ENCODE measurements around the gene LPP.

The LPP gene

DNA sequence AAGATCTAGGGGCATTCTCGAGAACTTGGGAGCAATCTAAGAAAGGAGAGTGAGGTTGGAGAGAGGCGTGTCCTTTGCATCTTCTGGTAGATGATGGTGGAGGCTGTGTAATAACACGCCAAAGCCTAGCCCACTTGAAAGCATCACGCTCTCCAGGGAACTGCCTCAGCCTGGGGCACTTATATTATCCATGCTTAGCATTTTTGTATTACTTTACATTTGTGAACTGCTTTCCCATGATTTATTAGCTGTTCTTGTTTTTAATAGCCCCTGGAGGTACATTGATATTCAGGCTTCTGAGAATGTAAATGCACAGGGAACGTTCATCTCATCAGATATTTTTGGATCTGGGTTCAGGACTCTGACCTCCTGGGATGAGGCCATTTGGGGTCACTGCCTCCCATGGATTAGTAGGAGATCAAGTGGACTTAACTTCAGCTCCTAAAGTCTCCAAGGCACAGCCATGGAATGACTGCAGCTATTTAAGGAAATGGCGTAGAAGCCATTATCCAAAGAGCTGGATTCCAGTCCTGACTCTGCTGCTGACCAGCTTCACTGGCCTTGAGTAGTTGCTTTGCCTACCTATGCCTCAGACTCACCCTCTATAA lies 124.9 kb downstream of the LPP start:
- DNase-seq = no peak

DNA sequence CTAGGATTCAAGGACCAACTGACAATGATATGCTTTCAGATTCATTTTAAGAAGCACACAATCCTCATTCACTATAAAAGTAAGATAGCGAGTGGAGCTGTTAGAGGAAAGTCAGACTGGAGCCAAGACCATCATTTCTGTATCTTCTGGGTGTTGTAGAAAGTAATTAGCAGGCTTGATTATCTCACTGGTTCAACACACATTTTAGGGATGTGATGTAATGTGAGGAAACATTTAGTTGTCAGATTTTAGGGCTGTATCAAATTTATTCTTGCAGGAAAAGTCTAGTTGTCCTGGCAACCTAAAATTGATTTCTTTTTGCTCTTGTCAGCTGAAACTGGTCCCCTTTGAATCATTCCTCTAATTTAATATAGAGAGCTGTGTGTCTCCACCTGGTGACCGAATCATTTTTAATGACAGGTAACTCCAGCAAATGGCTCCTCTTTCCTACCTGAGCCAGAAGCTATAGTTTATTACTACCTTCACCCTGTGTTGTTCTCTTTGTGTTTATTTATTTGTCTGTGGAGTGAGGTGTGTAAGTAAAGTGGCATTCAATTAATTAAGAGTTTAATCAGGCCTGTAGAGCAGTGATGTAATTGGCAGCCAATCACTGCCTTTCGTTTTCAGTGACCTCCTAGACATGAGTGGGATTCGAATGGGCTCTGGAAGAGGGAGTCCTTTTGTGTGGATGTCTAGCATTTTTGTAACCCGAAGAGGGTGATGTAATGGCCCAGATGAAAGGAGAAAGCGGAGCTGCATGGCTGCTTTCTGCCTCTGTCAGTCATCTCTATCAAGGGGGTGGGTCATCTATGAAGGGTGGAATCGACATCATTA lies 125.8 kb downstream of the LPP start:
- DNase-seq = peak; percentile 48

DNA sequence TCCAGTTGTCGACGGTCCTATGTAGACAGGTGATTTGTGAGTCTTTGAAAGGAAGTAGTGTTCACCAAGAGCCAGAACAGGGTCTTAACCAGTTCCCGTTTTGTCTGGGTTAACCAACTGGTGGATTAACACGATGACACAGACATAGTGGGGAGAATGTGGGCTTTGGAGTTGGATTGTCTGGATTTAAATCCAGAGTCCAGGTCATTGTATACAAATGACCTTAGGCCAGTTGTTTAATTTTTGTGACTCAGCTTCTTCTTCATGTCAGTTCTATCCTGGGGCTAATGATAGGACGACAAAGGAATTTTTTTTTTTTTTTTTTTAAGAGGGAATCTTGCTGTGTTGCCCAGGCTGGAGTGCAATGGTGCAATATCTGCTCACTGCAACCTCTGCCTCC lies 126.7 kb downstream of the LPP start:
- DNase-seq = no peak

DNA sequence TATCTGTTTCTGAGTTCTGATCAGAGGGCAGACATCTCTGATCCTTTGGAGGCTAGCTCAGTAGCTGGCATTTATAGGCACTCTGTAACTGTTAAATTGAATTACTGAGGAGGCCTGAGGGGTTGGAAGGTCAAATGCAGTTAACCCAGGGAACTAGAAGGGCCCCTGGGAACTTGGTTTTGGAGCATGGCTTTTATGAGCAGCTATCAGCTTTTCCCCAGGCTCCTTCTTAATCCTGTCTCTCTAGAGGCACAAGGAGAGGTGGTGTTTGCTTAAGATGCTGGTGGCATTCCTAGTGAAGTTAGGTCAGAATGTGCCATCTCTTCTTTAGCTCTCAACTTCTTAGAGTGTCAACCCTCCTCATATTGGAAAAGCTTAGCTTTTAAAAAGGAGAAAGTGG lies 128.9 kb downstream of the LPP start:
- no peak for DNase-seq

DNA sequence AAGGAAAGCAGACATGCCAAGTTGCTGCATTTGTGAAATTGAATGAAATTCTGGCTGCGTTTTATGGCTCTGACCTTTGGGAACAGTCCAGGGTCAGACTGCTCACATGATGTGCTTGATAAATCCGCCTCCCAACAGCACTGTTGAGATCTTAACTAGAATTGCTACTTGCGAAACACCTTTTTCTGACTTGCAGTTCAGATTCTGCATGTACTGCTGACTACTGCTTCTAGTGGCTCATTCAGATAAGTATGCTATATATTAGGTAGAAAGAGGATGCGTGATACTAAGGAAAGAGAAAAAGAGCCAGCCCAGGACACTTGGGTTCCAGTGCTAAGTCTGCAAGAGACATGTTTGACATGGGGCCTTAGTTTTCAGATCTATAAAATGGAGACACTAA lies 129.4 kb downstream of the LPP start:
- DNase-seq = no peak

DNA sequence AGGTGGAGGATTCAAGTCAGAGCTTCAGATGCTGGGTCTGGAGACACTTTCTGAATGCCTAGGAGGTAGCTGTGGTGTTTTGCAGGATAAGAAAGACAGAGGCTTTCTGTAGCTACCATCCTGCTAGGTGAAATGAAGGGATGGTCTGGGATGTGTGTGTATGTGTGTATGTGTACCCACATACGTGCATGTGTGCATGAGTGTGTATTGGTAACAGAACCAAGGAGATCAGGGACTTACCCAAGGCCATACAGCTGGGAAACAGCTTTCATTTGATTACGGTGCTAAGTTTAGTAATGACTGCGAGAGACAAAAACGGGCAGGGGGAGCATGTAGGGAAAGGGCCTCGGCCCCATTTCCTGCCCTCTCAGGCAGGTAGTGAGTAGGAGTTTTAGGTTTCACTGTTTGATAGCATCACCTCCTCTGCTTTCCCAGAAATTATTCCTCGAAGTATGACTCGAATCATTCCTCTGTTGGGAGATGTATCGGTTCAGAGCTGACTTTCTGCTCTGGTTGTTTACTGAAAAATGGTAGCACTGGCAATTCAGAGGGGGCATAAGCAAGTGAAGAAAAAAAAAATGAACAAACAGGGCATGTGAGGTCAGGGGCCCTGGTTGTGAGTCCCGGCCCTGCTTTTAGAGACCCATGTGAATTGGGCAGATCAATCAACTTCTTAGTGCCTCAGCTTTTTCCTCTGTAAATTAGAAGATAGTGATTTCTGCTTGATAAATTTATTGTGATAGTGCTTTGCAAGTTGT lies 130.7 kb downstream of the LPP start:
- DNase-seq = peak; percentile 56

DNA sequence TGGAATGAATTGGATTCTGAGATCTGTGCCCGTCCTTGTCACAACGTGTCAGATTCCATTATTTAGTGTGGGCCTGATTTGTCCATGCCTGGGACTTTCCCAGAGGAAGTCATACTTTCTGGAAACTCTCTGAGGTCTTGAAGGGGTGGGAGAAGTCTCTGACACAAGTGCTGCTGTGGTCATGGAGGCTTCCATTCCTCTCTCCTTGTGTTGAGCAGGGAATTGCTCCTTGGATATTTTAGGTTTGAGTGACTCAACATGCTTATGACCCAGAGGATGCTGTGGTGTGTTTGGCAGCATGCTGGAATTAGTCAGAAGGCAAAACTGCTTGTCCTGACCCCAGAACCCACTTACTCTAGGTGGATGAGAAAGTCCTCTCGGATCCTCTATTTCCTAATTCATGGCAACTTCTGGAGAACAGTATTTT lies 132.1 kb downstream of the LPP start:
- peak; percentile 99 for DNase-seq

DNA sequence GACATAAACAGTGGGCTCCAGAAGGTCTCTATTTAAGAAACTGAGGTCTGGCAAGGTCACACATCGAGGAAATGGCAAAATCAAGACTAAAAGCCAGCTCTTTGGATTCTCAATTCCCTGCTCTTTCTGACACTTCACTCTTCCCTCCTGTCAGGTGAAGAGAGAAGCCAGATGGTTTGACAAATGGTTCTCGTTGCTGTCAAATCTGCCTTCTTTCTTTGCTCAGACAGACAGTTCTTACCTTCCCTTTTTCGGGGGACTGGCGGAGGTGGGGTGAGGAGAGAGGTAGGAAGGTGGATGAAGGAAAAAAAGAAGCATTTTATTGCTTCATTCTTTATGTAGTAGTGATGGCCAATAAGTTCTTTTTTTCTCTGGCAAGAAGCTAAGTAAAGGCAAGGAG lies 133.4 kb downstream of the LPP start:
- DNase-seq = no peak

DNA sequence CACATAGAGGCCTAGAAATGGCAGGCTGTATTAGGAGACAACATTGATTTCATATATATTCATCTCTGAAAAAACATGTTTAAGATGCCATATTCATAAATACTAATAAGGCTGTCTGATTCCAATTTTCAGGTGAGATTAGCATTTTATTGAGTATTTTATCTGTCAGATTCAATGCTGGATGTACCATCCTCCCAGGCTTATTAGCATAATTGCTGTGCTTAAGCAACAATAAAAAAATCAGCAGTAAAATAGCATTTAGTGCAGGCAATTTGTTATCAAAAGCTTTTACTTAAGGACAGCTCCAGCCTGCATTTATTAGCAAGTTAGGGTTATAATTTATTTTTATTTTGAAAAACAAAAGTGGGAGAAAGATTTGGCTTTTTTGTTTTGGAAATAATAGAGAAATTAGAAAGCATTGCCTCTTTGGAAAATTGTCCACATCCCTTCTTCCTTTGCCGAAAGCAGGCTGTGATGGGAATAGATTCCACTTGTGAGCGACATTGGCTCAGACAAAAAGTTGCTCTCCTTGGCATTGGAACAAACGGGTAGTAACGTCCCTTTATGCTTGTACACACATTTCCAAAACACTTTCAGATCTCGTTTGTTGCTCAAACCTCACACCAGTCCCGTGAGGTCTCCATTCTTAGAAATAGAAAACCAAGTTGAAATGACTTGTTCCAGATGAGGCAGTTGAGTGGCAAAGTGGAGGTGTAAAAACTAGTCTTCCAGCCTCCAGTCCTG lies 134.0 kb downstream of the LPP start:
- DNase-seq = no peak

DNA sequence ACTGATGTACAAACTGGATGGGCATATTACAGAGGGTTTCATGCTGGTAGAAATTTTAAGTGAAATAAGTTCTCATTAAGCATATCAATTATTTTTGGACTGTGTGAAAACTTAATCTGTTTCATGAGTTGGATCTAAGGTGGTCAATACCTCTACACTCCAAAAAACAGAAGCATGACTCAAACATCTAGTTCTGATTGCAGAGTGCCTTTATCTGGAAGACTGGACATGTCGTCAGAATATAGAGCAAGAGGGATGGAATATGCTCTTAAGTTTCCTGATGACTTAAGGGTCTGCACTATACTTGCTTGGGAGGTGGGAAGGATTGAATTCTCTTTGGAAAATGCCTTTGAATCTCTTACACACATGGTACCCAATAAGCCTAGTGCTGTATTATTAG lies 138.3 kb downstream of the LPP start:
- no peak for DNase-seq

DNA sequence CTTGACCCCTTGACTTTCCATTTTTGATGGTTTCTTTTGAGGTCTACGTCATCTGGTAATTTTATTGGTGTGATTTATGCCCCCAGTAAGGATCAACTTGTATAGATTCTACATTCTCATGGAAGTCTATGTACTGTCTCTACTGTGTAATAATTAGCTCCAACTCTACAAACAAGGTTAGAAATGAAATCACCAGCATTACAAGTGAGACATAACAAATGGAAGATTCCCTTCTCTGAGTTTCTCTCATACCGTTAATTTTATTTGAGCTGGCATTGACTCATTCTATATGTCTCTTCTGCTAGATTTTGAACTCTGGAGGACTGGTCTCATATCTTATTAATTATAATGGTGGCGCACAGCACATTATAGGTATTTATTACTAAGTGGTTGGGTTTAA lies 138.9 kb downstream of the LPP start:
- DNase-seq = no peak

DNA sequence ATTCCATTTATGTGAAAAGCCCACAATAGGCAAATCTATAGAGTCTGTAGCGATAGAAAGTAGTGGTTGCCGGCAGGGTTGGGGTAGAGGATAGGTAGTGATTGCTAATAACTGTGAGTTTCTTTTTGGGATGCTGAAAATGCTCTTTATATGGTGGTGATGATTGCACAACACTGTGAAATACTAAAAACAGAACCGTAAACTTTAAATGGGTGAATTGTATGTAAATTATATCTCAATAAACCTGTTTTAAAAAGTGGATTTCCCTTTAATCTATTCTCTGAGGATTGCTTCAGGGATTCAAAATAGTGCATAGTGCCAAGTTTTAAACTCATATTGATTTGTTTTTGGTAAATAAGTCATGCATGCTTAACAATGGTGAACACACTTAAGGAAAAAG lies 140.2 kb downstream of the LPP start:
- no peak for DNase-seq

DNA sequence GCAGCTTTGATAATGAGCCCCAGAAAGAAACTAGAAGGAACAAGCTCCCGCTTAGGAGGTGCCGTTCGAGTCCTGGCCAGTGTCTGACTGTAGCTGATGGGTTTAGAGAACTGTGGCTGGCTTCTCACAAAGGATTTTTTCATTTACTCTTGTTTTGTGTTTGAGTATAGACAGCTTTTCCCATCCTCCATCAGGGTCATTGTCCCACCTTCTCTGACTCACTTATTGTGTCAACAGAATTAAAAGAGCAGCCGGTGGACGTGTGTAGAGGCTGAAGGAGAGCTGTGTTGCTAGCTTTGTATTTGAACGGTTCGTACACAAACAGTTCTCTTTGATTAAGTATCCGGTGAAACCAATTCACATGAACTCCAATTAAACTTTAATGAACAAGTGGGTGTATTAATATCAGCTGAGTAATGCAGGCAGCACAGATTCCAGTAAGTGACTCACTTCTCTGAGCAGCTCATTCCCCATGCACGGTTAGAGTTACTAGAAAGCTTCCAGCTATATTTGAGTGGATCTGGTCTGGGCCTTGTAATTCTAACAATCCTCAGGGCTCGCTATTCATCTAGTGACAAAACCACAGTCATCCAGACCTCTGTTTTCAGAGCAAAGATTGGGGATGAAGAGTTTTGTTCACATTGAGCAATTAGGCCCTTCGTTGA lies 141.0 kb downstream of the LPP start:
- DNase-seq = peak; percentile 97

DNA sequence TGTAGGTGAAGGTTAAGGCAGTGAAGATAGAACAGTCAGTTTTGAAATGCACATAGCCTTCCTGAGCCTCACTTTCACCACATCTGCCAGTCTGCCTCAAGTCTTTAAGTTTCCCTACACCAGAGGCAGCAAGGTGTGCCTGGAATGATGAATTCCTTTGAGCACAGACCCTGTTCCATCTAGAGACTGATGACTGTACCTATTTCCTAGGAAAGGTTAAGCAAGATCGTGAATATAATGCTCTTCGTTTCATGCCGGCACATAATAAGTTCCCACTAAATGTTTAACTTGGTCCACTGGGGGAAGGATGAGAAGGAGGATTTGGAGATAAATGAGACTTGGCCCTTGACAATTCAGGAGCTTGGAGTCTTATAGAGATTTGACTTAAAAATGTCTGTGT lies 141.9 kb downstream of the LPP start:
- no peak for DNase-seq

DNA sequence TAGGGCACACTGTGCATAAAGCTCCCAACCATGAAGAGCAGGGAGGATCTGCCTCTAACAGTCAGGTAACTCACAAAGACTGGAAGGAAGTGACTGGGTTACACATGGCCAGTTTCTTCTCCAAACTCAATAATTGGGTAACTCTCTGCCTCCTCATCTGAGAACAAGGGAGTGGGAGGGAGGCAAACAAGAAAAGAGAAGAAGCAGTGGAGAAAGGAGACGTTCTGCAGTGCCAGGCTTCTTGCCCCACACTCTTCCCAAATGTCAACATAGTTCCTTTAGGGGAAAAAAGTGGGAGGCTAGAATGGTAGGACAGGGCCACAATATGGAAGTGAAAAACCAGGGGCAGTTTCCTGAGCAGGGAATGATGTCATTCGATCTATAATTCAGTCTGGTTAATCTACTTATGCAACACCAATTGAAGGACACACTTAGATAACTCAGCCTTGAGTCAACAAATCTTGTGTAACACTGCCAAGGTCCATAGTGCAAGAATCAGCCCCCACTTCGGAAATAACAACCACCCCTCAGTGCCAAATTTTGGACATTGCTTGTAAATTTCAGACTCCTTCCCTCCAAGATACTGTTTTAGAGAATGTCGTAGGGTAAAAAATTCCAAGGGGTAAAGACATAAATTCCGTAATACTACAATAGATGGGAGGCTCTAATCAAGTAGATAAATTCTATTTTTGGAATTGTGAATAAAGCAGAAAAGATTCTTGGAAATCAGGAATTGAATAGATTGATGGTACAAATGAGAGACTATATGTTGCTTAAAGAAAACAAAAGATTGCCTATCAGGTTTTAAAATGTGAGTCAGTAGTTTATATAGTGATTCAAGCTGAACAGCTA lies 143.0 kb downstream of the LPP start:
- peak; percentile 86 for DNase-seq

DNA sequence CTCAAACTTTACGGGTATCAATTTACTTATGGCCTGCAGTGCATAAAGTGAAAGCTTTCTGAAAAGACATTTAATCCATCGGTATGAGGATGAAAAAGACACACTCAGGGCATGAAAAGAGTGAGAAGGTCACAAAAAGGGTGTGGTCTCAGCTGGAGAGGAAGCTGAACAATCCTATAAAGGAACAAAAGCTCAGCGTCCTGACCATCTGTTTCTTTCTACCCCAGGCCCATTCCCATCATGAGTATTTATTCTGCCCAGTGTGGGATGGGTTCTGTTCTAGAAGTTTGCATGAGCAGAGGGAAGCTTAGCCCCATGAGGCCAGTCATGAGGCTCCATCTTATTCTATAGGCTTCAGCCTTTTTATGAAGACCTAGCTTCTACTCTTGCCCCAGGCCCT lies 144.6 kb downstream of the LPP start:
- no peak for DNase-seq

DNA sequence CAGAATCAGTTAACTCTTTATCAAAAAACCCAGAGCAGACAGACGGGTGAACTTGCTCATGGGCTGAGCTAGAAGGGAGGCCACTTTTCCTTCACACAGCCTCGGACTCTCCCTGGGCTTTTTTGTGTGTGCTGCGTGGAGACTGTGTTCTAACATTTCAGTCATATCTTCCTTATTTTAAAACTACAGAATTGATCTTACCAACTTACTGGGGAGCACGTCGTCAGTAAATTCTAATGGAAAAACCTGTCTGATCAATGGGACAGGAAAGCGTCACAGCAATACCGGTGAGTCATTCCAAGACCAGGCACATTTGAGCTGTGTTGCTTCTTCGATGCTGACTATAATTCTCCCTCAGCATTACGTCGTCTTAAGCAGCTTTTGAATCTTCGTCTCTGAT lies 145.1 kb downstream of the LPP start:
- DNase-seq = no peak

DNA sequence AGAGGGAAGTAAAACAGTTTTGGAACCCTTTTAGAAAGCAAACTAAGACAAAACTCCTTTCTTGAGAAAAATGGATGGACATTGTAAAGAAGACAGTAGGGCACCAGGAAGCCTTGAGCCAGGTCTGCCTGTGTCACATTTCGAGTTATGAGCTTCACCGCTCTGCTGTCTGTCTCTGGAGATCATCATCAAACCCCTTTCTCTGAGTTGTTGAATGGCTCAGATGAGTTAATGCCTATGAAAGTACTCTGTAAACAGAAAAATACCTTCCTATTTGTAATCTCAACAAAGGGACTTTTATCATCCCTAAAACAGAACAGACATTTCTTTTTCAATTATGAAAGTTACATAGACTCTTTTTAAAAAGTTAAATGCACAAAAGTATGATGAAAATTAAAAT lies 145.8 kb downstream of the LPP start:
- DNase-seq = no peak

DNA sequence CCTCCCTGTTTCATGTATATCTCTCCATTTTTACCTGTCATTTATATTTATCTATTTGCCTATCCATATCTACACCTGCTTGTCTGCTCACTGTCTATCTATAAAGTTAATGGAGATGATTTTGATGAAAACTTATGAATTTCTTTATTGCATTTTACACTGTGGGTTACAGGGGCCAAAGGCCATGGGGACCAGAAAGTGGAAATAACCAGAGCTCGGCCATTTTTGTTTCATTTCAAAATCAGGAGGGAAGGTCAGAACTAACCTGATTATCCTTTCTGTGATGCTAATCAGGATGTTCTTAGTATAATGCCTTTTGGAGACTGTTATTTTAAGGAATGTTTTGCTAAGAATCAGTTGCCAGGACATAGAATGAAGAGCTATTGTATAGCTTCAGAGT lies 147.2 kb downstream of the LPP start:
- DNase-seq = no peak

DNA sequence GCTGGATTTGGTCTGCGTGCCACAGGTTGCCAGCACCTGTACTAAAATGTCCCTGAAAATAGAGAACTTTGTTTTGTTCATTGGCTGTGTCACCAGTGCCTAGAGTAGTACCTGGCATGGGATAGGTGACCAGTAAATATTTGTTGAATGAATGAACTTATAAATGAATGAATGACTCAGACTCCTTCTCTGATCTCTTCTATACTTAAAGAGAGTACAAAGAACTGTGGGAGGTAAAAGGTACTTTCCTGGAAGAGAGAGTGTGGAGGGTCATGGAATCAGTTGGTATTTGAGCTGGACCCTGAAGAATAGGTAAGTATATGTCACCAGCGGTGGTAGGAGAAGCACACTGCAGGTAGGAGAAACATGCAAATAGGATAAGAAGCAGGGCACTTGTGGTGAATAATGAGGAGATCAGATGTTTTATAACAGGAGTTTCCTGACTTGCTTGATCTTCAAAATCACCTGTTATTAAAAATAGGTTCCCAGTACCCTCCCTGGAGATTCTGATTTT lies 149.4 kb downstream of the LPP start:
- no peak for DNase-seq

DNA sequence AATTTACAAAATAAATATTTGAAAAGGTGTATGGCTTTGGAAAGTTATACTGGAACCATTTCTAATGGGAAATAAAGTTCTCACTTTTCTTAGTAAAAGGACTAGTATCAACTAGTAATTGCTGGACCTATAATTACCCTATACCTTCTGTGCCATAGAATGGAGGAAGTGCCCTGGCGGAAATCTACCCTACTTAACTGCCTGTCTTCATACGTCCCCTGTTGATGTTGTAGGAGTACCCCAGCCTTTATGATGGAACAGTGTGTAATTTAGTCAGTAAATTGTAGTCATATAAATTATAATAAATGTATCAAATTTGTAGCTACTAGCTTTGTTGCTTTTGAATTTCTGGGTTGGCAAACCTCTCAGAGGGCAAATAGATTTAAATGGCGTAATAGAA lies 149.9 kb downstream of the LPP start:
- DNase-seq = no peak

DNA sequence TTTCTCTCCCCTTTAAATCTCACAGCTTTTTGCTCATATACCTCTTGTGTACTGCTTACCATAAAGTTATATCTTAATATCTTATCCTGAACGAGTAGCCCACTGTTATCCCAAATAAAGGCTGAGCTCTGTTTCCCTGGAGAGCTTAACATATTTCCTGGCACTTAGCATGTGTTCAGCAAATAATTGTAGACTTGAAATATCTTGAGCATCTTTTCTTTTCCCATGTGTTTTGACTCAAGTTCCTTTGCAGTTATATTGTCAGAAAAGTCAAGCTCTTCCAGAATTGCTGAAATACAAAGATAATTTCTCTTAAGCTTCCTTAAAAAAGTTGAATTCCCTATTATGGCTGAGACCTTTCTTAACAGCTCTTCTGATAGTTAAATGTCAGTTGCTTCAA lies 150.5 kb downstream of the LPP start:
- no peak for DNase-seq
